GM13977 (cell line): ENCODE results near the gene EPAS1.

Experiments used
- DNase-seq: peaks from one replicate; pipeline ENCODE4 v3.0.0; 2012; ENCODE audit warnings: low spot score
- in situ Hi-C: fragments of 300-500 bp; cut with MboI; formaldehyde crosslinking; loops from one replicate; pipeline ENCODE4 v1.12.0; 2022; ENCODE audit warnings: low sequenced_read_pairs, low pct_unique_long_range_greater_than_20kb, mixed read lengths, inconsistent platforms; ENCODE audit not compliant: unreplicated experiment
- TF ChIP-seq, protein P1 (sequence below): IDR thresholded peaks from 2 replicates; pipeline ENCODE4 v1.5.1; 2012; ENCODE audit warnings: mild to moderate bottlenecking, control low read depth; ENCODE audit not compliant: insufficient read depth; ENCODE audit errors: extremely low read depth, missing control alignments

Gene EPAS1

DNA sequence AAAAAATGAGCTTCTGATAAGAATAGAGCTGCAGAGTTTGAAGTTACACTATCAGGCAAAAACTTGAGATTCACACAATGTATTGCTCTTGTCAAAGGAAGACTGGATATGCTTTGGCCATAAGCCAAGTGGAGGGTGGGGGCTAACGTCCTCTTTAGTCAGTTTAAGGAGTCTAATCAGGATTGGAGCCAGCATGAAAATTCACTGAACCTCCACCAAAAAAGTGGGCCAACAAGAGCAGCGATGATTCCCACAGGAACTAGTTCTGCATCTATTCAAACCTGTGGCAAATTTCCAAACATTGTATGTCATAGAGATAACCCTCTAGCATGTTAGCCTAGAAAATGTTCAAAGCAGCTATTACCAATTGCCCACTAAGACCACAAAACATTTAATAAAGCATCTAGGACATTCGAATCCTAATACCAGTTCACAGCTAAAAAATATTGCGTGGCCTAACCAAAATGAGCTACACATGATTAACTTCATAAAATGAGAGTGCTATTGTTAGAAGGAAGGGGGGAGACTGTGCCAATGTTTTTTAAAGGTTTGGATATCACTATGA, 138.7 kb downstream of the EPAS1 start:
- no peak for DNase-seq
- in situ Hi-C loops = no loop called here
- TF ChIP-seq, protein P1, sequence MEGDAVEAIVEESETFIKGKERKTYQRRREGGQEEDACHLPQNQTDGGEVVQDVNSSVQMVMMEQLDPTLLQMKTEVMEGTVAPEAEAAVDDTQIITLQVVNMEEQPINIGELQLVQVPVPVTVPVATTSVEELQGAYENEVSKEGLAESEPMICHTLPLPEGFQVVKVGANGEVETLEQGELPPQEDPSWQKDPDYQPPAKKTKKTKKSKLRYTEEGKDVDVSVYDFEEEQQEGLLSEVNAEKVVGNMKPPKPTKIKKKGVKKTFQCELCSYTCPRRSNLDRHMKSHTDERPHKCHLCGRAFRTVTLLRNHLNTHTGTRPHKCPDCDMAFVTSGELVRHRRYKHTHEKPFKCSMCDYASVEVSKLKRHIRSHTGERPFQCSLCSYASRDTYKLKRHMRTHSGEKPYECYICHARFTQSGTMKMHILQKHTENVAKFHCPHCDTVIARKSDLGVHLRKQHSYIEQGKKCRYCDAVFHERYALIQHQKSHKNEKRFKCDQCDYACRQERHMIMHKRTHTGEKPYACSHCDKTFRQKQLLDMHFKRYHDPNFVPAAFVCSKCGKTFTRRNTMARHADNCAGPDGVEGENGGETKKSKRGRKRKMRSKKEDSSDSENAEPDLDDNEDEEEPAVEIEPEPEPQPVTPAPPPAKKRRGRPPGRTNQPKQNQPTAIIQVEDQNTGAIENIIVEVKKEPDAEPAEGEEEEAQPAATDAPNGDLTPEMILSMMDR = no peak
